PC-3 (cell line): ENCODE data around the gene CAND2. TPM values are rescaled to one million over a fixed set of nuclear protein-coding genes. Genes with fewer than 3 reads are reported as not detected.
"Not testable (repeated sequence)": the region's sequence is repeated elsewhere in the genome, so short reads cannot be mapped to it uniquely, and the experiment has no call there.

Experiments used
- ATAC-seq: fragments of 200-7000 bp; cut with Tn5 transposase; 2 replicates; pipeline ENCODE4 v1.9.1; 2020; ENCODE audit warnings: mild to moderate bottlenecking, moderate library complexity
- BruUV-seq: library from RNA; stranded (reverse); fragments of 400-500 nt; replicated peaks from 2 replicates; lab custom pipeline; 2021; lab: Mats Ljungman, UMichigan
- CTCF ChIA-PET: fragments of 300-600 bp; sonication (Branson Sonifier 250); formaldehyde crosslinking; loops from one replicate; lab custom pipeline; 2022; ENCODE audit warnings: antibody characterized with exemption; lab: Charles Lee
- POLR2A ChIA-PET: fragments of 300-600 bp; sonication (Branson Sonifier 250); formaldehyde crosslinking; loops from one replicate; lab custom pipeline; 2022; ENCODE audit warnings: antibody characterized with exemption; ENCODE audit not compliant: unreplicated experiment; lab: Charles Lee
- DNase-seq: peaks from one replicate; pipeline ENCODE4 v3.0.0-alpha.2; 2015
- H2AFZ ChIP-seq: fragments of 300-600 bp; sonication (generic); 2 replicates; pipeline ENCODE4 v1.6.0; 2016; ENCODE audit warnings: antibody characterized with exemption, low read length
- H3F3A ChIP-seq: fragments of 300-600 bp; sonication (generic); one replicate; pipeline ENCODE4 v1.6.0; 2017; ENCODE audit warnings: antibody characterized with exemption, low read length, control low read depth, mild to moderate bottlenecking; ENCODE audit not compliant: unreplicated experiment
- H3K27ac ChIP-seq: fragments of 300-600 bp; sonication (generic); 2 replicates; pipeline ENCODE4 v1.5.1; 2016; ENCODE audit warnings: mild to moderate bottlenecking, low read length
- H3K27me3 ChIP-seq: fragments of 300-600 bp; sonication (generic); 2 replicates; pipeline ENCODE4 v1.6.1; 2016; ENCODE audit warnings: low read length, mixed read lengths
- H3K36me3 ChIP-seq: fragments of 300-600 bp; sonication (generic); 2 replicates; pipeline ENCODE4 v1.6.1; 2016; ENCODE audit warnings: low read depth, mixed run types, low read length, mixed read lengths
- H3K4me1 ChIP-seq: fragments of 300-600 bp; sonication (generic); 2 replicates; pipeline ENCODE4 v1.5.1; 2016; ENCODE audit warnings: low read length; ENCODE audit not compliant: insufficient read depth
- H3K4me2 ChIP-seq: fragments of 300-600 bp; sonication (generic); 2 replicates; pipeline ENCODE4 v1.6.0; 2016; ENCODE audit warnings: low read length
- H3K4me3 ChIP-seq: fragments of 300-600 bp; sonication (generic); 2 replicates; pipeline ENCODE4 v1.5.1; 2016; ENCODE audit warnings: mild to moderate bottlenecking, low read length, mixed read lengths
- H3K79me2 ChIP-seq: fragments of 300-600 bp; sonication (generic); 2 replicates; pipeline ENCODE4 v1.6.1; 2017; ENCODE audit warnings: low read length, mixed read lengths
- H3K9ac ChIP-seq: fragments of 300-600 bp; sonication (generic); 2 replicates; pipeline ENCODE4 v1.6.0; 2016; ENCODE audit warnings: mild to moderate bottlenecking, low read length
- H3K9me2 ChIP-seq: fragments of 300-600 bp; sonication (generic); replicated peaks from 2 replicates; pipeline ENCODE4 v1.6.1; 2016; ENCODE audit warnings: mixed run types, low read length, mixed read lengths
- H3K9me3 ChIP-seq: fragments of 300-600 bp; sonication (generic); 2 replicates; pipeline ENCODE4 v1.6.1; 2016; ENCODE audit warnings: low read length, mixed read lengths
- H4K20me1 ChIP-seq: fragments of 300-600 bp; sonication (generic); 2 replicates; pipeline ENCODE4 v1.6.1; 2016; ENCODE audit warnings: low read length, mixed read lengths
- EZH2 ChIP-seq: fragments of 300-600 bp; sonication (generic); IDR thresholded peaks from one replicate; pipeline ENCODE4 v1.6.1; 2017; ENCODE audit warnings: antibody characterized with exemption, mild to moderate bottlenecking, low read length; ENCODE audit not compliant: unreplicated experiment
- EZH2phosphoT487 ChIP-seq: fragments of 300-600 bp; sonication (generic); IDR thresholded peaks from 2 replicates; pipeline ENCODE4 v1.6.1; 2018; ENCODE audit warnings: mild to moderate bottlenecking, antibody characterized with exemption, low read length, borderline replicate concordance
- intact Hi-C: fragments of 100-400 bp; cut with micrococcal nuclease; formaldehyde crosslinking; loops from 2 replicates; pipeline ENCODE4 v1.9.0; 2023
- total RNA-seq: library from RNA; depleted of rRNA; stranded (reverse); fragments of >200 nt; gene quantifications from 2 replicates; pipeline ENCODE4 v1.2.3, GENCODE V29; 2014
- TF ChIP-seq, protein P1 (sequence below): fragments of 300-600 bp; sonication (generic); conservative IDR thresholded peaks from 2 replicates; pipeline ENCODE4 v1.5.1; 2017; ENCODE audit warnings: antibody characterized with exemption, low read depth, mild to moderate bottlenecking, low read length

The CAND2 gene
- total RNA-seq, 1 experiment from 2014 or later = 4.8 TPM

DNA sequence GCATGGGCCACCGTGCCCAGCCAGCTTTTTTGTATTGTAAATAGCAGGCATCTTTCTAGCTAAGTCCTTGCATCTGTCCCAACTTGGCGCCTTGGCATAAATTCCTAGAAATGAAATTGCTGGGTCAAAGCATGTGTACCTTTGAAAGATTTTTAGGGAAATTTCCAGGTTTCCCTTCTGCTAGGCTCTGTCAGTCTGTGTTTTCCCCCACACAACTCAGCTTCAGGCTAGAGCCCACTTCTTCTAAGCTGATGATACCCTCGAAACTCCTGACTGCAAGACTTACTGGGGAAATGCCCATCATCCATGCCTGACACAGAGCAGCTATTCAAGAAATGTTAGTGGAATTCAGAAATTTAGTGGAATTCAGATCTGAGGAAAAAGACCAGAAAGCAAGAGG lies 55.7 kb downstream of the CAND2 start:
- intact Hi-C loops = no loop called here
- Histone ChIP-seq H4K20me1 (no peaks in the 10 kb centered on the region), H3K9me2 (no peaks in the 10 kb centered on the region), H3K9ac (no peak overlapping the region), H3K36me3 (no peaks in the 10 kb centered on the region), H3K79me2 (no peaks in the 10 kb centered on the region), H3K4me1 (peaks cover 14% of the 10 kb centered on the region), H3K27me3 (no peaks in the 10 kb centered on the region), H3F3A (no peaks in the 10 kb centered on the region), H3K4me3 (no peak overlapping the region), H3K9me3 (no peaks in the 10 kb centered on the region), H3K4me2 (no peak overlapping the region), H3K27ac (no peak overlapping the region), H2AFZ (no peak overlapping the region)
- TF ChIP-seq, protein P1, sequence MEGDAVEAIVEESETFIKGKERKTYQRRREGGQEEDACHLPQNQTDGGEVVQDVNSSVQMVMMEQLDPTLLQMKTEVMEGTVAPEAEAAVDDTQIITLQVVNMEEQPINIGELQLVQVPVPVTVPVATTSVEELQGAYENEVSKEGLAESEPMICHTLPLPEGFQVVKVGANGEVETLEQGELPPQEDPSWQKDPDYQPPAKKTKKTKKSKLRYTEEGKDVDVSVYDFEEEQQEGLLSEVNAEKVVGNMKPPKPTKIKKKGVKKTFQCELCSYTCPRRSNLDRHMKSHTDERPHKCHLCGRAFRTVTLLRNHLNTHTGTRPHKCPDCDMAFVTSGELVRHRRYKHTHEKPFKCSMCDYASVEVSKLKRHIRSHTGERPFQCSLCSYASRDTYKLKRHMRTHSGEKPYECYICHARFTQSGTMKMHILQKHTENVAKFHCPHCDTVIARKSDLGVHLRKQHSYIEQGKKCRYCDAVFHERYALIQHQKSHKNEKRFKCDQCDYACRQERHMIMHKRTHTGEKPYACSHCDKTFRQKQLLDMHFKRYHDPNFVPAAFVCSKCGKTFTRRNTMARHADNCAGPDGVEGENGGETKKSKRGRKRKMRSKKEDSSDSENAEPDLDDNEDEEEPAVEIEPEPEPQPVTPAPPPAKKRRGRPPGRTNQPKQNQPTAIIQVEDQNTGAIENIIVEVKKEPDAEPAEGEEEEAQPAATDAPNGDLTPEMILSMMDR = no peak
- no peak for TF ChIP-seq EZH2
- TF ChIP-seq EZH2phosphoT487 = no peak
- DNase-seq = no peak
- ChIA-PET CTCF (no interaction called here), POLR2A (no interaction called here)
- BruUV-seq = no TSS peak
- ATAC-seq = no peak

DNA sequence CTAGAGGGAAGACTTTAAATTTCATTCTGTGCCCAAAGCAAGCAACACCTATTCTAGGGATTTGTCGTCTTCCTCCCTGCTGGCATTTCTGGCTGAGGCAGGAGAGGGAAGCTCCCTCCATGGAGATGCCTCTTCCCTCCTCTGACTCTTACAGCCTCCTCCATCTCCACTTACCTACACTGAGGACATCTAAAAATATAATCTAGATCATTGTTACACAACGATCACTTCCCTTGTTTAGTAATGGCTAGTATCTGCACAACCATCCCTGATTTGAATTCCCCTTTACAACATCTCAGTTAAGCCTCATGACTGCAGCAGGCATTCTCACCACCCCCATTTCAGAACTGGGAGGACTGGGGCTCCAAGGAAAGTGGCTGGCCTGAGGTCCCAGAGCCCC lies 57.4 kb downstream of the CAND2 start:
- ATAC-seq, H3K9ac ChIP-seq, H3K9me2 ChIP-seq, H3K36me3 ChIP-seq, H3K4me3 ChIP-seq, H2AFZ ChIP-seq, H3K9me3 ChIP-seq, H3K79me2 ChIP-seq, H3K27ac ChIP-seq, H3K4me2 ChIP-seq, H3K27me3 ChIP-seq, H4K20me1 ChIP-seq, CTCF ChIA-PET, intact Hi-C loops, POLR2A ChIA-PET, DNase-seq, H3F3A ChIP-seq, BruUV-seq: not testable (repeated sequence)
- peaks cover 14% of the 10 kb centered on the region for H3K4me1 ChIP-seq

DNA sequence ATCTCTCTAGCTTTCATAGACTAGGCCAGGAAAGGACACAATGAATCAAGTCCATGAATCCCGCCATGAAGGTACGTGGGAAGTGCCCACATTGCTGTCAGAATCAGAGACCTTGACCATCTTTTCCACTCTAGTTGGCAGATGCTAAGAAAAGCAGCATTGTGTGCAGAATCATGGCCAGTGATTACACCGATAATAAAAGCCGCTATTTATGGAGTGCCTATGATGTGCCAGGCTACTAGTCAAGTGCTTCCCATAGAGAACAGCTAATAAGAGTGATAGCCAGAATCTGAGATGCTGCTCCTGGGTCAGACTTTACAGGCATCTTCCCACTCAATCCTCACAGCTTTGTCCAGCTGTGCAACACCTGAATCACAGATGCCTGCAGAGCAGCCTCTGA lies 58.1 kb downstream of the CAND2 start:
- TF ChIP-seq EZH2phosphoT487 (no peak), EZH2 (no peak)
- TF ChIP-seq, protein P1 = no peak
- no peak overlapping the region for H3K4me3 ChIP-seq
- H3K4me1 ChIP-seq = peaks cover 14% of the 10 kb centered on the region
- H4K20me1 ChIP-seq = no peaks in the 10 kb centered on the region
- H3K4me2 ChIP-seq = no peak overlapping the region
- intact Hi-C loops = no loop called here
- BruUV-seq = no TSS peak
- no peak overlapping the region for H2AFZ ChIP-seq
- no peaks in the 10 kb centered on the region for H3K9me3 ChIP-seq
- H3F3A ChIP-seq = no peaks in the 10 kb centered on the region
- H3K9me2 ChIP-seq = no peaks in the 10 kb centered on the region
- H3K27me3 ChIP-seq = no peaks in the 10 kb centered on the region
- H3K36me3 ChIP-seq = no peaks in the 10 kb centered on the region
- ATAC-seq (no peak), DNase-seq (no peak)
- H3K79me2 ChIP-seq = no peaks in the 10 kb centered on the region
- ChIA-PET POLR2A (no interaction called here), CTCF (no interaction called here)
- no peak overlapping the region for H3K9ac ChIP-seq
- H3K27ac ChIP-seq = no peak overlapping the region
